ENCODE measurements around the gene SPSB1.

- TF ChIP-seq, protein P1, sequence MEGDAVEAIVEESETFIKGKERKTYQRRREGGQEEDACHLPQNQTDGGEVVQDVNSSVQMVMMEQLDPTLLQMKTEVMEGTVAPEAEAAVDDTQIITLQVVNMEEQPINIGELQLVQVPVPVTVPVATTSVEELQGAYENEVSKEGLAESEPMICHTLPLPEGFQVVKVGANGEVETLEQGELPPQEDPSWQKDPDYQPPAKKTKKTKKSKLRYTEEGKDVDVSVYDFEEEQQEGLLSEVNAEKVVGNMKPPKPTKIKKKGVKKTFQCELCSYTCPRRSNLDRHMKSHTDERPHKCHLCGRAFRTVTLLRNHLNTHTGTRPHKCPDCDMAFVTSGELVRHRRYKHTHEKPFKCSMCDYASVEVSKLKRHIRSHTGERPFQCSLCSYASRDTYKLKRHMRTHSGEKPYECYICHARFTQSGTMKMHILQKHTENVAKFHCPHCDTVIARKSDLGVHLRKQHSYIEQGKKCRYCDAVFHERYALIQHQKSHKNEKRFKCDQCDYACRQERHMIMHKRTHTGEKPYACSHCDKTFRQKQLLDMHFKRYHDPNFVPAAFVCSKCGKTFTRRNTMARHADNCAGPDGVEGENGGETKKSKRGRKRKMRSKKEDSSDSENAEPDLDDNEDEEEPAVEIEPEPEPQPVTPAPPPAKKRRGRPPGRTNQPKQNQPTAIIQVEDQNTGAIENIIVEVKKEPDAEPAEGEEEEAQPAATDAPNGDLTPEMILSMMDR (IDR thresholded peaks at IDR 0.05), result no peak
- TF ChIP-seq POLR2A (IDR thresholded peaks at IDR 0.05), result no peak
These were observed 31.8 kb downstream of the SPSB1 start for GRCh38 chr1:9324246-9325096.
